GM12801 (cell line): ENCODE measurements around the gene MRPS23.

Experiments used
- CTCF ChIP-seq: IDR thresholded peaks from one replicate; pipeline ENCODE4 v1.5.1; 2011; ENCODE audit warnings: control low read depth; ENCODE audit not compliant: insufficient read length; ENCODE audit errors: extremely low read depth

Gene MRPS23

GRCh38 chr17:57860414-57860999 is 10.7 kb upstream of the MRPS23 start:
- TF ChIP-seq CTCF, result no peak

GRCh38 chr17:57859601-57860413 is 10.0 kb upstream of the MRPS23 start:
- no peak for TF ChIP-seq CTCF

GRCh38 chr17:57858838-57859237 is 9.0 kb upstream of the MRPS23 start:
- no peak for TF ChIP-seq CTCF

- no peak for TF ChIP-seq CTCF
These were observed 7.2 kb upstream of the MRPS23 start for GRCh38 chr17:57856792-57857620.

GRCh38 chr17:57855391-57856035 is 5.7 kb upstream of the MRPS23 start:
- no peak for TF ChIP-seq CTCF

- TF ChIP-seq CTCF, result no peak
These were observed 3.9 kb upstream of the MRPS23 start for GRCh38 chr17:57853695-57854094.

DNA sequence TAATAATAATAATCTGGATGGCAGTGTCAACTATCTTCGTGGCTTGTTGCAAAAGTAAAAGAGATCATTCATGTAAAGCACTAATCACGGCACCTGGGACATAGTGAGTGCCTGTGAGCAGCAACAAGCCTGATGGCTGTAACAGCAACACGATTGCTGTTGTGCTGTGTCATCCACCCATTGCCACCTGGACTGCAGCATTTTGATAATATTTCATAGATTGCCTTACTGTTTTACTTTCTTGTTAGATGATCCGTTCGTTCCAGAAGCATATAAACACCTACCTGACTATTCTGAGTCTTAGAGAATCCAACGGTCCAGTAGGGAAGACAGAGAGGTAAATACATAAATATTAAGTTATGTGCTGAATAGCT is 3.1 kb upstream of the MRPS23 start:
- no peak for TF ChIP-seq CTCF
